Large intestine (tissue), 3 donors: ENCODE measurements around the gene PDZK1IP1. TPM values are rescaled to one million over a fixed set of nuclear protein-coding genes. Genes with fewer than 3 reads are reported as not detected.
"Not testable (repeated sequence)": the region's sequence is repeated elsewhere in the genome, so short reads cannot be mapped to it uniquely, and the experiment has no call there.

Experiments
- DNase-seq, 2 donors: peaks; one replicate each; pipeline versions ENCODE4 v3.0.0 to v3.0.0-alpha.2; 2013
- H3K27ac ChIP-seq: one replicate; pipeline ENCODE4 v1.5.1; 2013; ENCODE audit warnings: low read length
- H3K27me3 ChIP-seq: 2 replicates; pipeline ENCODE4 v1.6.1; 2013; ENCODE audit warnings: low read length; ENCODE audit not compliant: control insufficient read depth, insufficient read depth
- H3K36me3 ChIP-seq: 2 replicates; pipeline ENCODE4 v1.6.1; 2013; ENCODE audit warnings: low read length; ENCODE audit not compliant: control insufficient read depth, insufficient read depth
- H3K4me1 ChIP-seq: one replicate; pipeline ENCODE4 v1.6.1; 2013; ENCODE audit warnings: low read length; ENCODE audit not compliant: control insufficient read depth, insufficient read depth
- H3K4me3 ChIP-seq: one replicate; pipeline ENCODE4 v1.5.1; 2013; ENCODE audit warnings: low read length
- H3K9me3 ChIP-seq: one replicate; pipeline ENCODE4 v1.6.1; 2013; ENCODE audit warnings: mild to moderate bottlenecking, low read depth, low read length, moderate library complexity; ENCODE audit not compliant: control insufficient read depth
- WGBS: methylation state at CpG from one replicate; pipeline ENCODE4 v1.1.5; 2013; ENCODE audit warnings: low lambda C conversion rate; ENCODE audit not compliant: insufficient coverage; 5-methylcytosine and 5-hydroxymethylcytosine counted together
- polyA plus RNA-seq: library from polyadenylated mRNA; unstranded; fragments of 120-200 nt; gene quantifications from one replicate; pipeline ENCODE4 v1.2.1, GENCODE V29; 2013

The PDZK1IP1 gene
- polyA plus RNA-seq, 1 donor = 14.6 TPM

DNA sequence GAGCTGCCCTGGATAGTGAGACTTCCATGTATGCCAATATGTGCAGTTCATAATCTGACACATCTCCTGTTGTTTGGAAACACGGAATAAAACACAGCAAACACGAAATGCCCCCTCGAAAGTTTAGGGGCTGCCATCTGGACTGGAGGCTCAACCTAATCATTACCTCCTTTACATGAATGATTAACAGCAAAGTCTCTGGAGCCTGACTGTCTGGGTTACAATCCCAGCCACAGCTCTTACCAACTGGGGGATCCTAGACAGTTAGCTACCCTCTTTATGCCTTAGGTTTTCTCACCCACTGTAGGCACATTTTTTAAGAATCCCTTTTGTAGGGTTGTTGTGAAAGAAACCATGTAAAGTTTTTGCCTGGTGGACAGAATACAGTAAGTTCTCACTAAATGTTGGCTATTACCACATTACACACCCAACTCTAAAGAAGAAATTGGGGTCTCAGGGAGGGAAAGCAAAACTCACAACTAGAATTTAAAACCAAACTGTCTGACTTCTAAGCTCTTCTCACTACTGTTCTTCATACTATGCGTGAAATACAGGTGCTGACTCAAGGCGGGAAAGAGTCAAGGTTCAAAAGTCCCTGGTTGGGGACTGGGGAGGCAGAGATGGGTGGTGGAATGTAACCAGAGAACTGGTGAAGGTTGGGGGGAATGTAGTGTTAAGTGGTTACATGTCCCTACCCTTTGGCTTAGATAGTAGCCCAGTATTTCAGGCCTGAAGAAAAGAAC, 28.4 kb downstream of the PDZK1IP1 start:
- H3K27me3 ChIP-seq = no peaks in the 10 kb centered on the region
- no peaks in the 10 kb centered on the region for H3K36me3 ChIP-seq
- no peaks in the 10 kb centered on the region for H3K4me1 ChIP-seq
- no peak overlapping the region for H3K27ac ChIP-seq
- H3K9me3 ChIP-seq = no peaks in the 10 kb centered on the region
- DNase-seq = no peak
- no peak overlapping the region for H3K4me3 ChIP-seq
- WGBS = no CpG with 5 or more reads among the region's 5 CpGs

DNA sequence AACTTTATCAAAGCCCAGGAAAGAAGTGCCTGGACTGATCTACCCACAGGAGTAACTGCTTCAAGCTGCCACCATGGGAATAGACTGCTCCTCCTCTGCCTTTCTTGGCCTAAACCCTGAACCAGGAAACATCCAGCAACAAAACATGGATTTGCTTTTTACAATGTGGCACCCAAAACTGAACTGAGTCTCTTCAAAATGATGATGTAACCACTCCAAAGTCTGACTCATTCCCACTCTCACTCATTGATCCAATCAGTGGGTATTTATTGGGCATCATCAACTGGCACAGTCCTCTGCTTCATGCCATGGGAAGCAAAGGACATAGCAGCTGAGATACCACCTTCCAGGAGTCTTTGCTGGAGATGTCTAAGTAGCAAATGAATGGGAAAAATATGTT, 29.1 kb downstream of the PDZK1IP1 start:
- Histone ChIP-seq H3K27ac (no peak overlapping the region), H3K36me3 (no peaks in the 10 kb centered on the region), H3K4me1 (no peaks in the 10 kb centered on the region), H3K4me3 (no peak overlapping the region), H3K9me3 (no peaks in the 10 kb centered on the region), H3K27me3 (no peaks in the 10 kb centered on the region)
- DNase-seq = no peak

DNA sequence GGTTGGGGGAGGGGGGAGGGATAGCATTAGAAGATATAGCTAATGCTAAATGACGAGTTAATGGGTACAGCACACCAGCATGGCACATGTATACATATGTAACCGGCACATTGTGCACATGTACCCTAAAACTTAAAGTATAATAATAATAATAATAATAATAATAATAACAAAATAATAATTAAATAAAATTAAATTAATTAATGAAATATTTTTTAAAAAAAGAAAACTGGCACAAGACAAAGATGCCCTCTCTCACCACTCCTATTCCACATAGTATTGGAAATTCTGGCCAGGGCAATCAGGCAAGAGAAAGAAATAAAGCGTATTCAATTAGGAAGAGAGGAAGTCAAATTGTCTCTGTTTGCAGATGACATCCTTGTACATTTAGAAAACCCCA, 31.9 kb downstream of the PDZK1IP1 start:
- WGBS = 100% methylated on average over 2 of the region's 3 CpGs
- H3K36me3 ChIP-seq = not testable (repeated sequence)

DNA sequence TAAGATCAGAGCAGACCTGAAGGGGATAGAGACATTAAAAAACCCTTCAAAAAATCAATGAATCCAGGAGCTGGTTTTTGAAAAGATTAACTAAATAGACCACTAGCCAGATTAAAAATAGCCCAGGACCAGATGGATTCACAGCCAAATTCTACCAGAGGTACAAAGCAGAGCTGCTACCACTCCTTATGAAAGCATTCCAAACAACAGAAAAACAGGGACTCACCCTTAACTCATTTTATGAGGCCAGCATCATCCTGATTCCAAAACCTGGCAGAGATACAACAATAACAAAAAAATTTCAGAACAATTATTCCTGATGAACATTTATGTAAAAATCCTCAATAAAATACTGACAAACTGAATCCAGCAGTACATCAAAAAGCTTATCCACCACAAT, 33.4 kb downstream of the PDZK1IP1 start:
- not testable (repeated sequence) for H3K27me3 ChIP-seq, H3K4me3 ChIP-seq, H3K27ac ChIP-seq, H3K4me1 ChIP-seq, DNase-seq, H3K36me3 ChIP-seq, H3K9me3 ChIP-seq

More for the DNA sequence above, 31.9 kb downstream of the PDZK1IP1 start:
- not testable (repeated sequence) for H3K27me3 ChIP-seq, H3K27ac ChIP-seq, H3K4me1 ChIP-seq, DNase-seq, H3K9me3 ChIP-seq, H3K4me3 ChIP-seq

DNA sequence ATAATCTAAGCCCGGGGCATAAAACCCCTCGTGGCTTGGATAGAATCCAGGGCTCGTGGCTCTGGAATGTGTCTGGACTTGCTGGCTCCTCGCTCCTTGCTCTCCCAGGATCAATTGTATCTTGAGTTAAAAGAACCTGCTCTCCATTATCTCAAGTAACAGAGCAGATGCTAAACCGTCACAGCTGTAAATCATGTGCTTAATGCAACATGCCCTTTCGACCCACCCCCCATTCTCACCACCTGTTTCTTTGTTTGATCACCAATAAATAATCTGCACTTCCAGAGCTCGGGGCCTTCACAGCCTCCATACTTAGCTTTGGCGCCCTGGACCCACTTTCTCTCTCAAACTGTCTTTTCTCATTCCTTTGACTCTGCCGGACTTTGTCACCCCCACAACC, 40.7 kb downstream of the PDZK1IP1 start:
- DNase-seq = peak; percentile 37 to 78
- 28% methylated on average over 2 of the region's 9 CpGs for WGBS
- not testable (repeated sequence) for H3K4me3 ChIP-seq, H3K27me3 ChIP-seq, H3K27ac ChIP-seq, H3K9me3 ChIP-seq, H3K4me1 ChIP-seq, H3K36me3 ChIP-seq

DNA sequence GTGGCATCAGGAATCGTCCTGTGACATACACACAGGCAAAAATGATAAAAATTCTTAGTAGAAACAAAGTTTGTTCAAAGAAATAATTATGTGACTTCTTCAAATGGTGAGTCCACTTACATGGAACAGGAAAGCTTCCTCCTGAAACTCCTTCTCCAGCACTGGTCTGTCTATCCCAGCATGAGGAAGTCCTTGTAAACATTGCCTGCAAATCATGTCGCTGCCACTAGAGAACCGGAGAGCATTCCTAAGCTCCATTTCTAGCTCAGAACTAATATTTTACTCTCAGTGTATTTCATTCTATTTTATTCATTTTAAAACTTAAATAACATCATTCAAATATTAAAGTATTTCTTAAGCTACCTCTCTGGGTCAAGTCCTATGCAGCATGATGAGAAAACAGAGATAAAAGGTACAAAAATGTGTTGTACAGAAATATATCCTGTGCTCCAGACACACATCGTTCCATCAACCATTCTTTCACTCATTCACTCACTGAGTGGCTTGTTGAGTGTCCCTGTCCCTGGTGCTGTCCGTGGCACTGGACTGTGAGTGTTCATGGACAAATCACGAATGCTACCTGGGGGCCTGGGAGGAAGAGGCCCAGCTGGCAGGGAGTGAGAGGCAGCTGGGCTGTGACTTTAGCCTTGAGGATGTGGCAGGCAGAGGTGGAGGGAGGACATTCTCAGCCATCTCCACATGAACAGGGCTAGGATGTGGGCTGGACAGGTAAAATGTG, 42.6 kb downstream of the PDZK1IP1 start:
- peaks cover 5% of the 10 kb centered on the region for H3K9me3 ChIP-seq
- WGBS = 40% methylated on average over 1 of the region's 6 CpGs
- no peak overlapping the region for H3K4me3 ChIP-seq
- H3K27ac ChIP-seq = no peak overlapping the region
- no peaks in the 10 kb centered on the region for H3K27me3 ChIP-seq
- no peaks in the 10 kb centered on the region for H3K4me1 ChIP-seq
- DNase-seq = no peak
- H3K36me3 ChIP-seq = no peaks in the 10 kb centered on the region

DNA sequence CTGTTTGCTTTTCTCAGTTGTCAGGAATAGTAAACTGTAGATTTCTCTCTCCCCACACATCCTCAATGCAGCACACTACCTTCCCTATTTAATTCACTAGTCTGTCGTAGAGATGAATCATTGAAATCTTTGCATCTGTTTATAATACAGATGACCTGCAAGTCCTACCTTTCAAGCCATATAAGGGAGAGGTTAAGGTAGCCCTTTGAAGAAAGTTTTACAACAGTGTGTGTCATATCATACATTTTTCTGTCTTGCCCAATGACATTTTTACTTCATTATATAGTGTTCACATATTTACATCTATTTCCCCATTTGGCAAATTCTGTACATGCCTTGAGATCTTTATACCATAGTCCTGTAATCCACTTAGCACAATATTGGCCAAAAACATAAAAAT, 43.3 kb downstream of the PDZK1IP1 start:
- not testable (repeated sequence) for DNase-seq, H3K36me3 ChIP-seq, H3K27me3 ChIP-seq, H3K9me3 ChIP-seq, H3K4me3 ChIP-seq, H3K4me1 ChIP-seq, H3K27ac ChIP-seq
- 80% methylated on average over 1 of the region's 1 CpG for WGBS

DNA sequence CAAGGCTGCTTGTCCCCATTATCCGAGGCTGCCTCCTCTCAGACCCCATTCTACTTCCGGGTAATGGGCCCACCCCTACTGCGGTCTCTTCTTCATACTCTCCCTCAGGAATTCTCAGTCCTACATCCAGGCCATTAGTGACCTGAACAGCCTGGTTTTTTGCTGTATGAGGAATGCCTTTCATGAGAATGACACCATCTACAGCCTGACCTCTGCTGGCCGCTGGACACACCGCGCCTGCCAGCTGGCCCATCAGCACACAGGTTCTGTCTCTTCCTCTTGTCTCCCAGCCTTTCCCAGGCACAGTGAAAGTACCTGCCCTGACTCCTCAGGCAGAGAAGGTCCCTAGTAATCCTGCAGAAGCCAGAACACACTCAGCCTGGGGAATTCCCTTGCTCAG, 46.2 kb downstream of the PDZK1IP1 start:
- no CpG with 5 or more reads among the region's 6 CpGs for WGBS
- not testable (repeated sequence) for H3K27me3 ChIP-seq, H3K27ac ChIP-seq, H3K36me3 ChIP-seq, H3K4me3 ChIP-seq, H3K9me3 ChIP-seq, H3K4me1 ChIP-seq, DNase-seq

DNA sequence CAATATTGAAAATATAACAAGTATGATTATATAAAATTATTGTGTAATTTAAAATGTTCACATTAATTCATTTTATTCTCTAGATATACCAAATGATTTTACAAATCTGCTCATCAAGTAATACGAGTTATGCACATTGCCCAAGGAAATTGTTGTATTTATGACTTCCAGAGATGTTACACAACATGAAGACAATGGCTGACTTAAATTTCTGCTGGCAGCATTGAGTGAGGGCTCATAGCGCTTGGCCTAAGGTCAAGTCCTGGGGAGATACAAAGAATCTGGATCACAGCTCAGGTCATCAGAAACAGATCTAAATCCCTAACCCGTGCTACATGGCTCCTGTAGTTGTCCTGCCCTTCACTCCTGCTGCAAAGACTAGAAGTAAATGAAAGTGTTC, 49.5 kb downstream of the PDZK1IP1 start:
- H3K27me3 ChIP-seq, H3K4me3 ChIP-seq, H3K27ac ChIP-seq, H3K36me3 ChIP-seq, H3K4me1 ChIP-seq, H3K9me3 ChIP-seq, DNase-seq: not testable (repeated sequence)
- no CpG with 5 or more reads among the region's 3 CpGs for WGBS

DNA sequence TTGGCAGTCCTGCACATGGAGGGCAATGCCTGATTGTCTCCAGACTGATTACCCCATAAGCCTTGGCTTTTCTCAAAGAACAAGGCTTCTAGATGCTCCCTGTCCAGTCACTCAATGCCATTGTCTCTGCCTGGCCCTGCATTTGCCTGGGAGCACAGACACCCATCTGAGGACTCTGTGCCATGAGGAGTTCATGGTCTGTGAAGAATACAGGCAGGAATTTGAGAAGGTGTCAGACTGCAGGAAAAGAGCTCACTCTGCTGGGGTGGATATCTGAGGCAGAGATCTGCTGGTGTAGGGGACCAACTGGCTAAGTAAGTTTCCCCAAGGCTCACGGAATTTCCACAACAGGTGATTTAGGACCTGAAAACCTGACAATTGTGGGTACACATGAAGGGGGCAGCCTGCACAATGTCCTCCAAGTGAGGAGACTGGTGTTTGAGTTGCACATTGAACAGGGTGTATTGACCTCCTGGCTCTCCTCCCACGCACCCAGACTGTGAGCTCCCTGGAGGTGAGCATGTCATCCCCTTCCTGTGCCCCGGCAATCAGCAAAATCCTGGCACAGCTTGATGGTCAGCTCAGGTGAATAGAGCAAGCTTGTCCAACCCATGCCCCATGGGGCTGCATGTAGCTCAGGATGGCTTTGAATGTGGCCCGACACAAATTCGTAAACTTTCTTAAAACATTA, 51.8 kb downstream of the PDZK1IP1 start:
- H3K4me1 ChIP-seq = no peaks in the 10 kb centered on the region
- no peak overlapping the region for H3K27ac ChIP-seq
- no peak overlapping the region for H3K4me3 ChIP-seq
- DNase-seq = no peak
- WGBS = 100% methylated on average over 2 of the region's 5 CpGs
- H3K27me3 ChIP-seq = no peaks in the 10 kb centered on the region
- H3K36me3 ChIP-seq = no peaks in the 10 kb centered on the region
- H3K9me3 ChIP-seq = no peaks in the 10 kb centered on the region
